ENCODE measurements around the gene SLC35G6.
"Not testable (repeated sequence)": the region's sequence is repeated elsewhere in the genome, so short reads cannot be mapped to it uniquely, and the experiment has no call there.

The SLC35G6 gene

DNA sequence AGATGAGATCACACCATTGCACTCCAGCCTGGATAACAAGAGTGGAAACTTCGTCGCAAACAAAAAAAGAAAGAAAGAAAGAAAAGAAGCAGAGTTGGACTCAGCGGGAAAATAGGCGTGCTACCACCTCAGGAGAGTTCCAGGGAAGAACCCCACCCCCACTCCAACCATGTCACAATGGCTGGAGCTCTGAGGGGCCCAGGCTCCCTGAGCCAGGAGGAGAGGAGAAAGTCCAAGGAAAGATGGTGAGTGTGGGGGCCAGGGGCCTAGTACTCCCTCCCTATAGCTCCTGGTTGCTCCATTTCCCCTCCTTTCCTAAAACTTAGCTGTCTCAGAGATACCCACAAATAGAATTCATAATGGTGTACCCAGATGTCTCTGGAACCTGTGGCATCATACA is at the start of gene SLC35G6:
Gene SLC35G6, plus strand, starts transcription at position 172 of the 400 bp plus-strand sequence. Its CDS starts 71 bp downstream, at position 243.
- not testable (repeated sequence) for ATAC-seq
- peak within 1 kb of the TSS; percentile 100 for H3K27ac Mint-ChIP-seq

DNA sequence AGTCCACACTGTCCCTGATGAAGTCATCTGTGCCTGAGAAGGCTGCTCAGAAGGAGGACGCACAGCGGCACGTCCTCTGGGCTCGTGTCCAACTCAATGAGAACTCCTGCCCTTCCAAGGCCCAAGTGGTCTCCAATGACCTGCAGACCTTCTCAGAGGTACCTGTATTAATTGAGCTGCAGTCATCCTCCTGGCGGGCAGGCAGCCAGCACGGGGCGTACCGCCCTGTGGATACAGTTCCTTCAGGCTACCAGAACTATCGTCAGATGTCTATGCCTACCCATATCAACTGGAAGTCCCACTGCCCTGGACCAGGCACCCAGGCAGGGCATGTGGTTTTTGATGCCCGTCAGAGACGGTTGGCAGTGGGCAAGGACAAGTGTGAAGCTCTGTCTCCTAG is 49.0 kb upstream of the SLC35G6 start:
- Mint-ChIP-seq H3K4me1 (peaks cover 13% of the 10 kb centered on the region), H3K9me3 (no peaks in the 10 kb centered on the region), H3K27ac (no peak overlapping the region), H3K36me3 (peaks cover 6% of the 10 kb centered on the region), H3K27me3 (no peaks in the 10 kb centered on the region), H3K4me3 (no peak overlapping the region)
- no peak for ATAC-seq

More for the DNA sequence above, at the start of gene SLC35G6:
- not testable (repeated sequence) for H3K27me3 Mint-ChIP-seq, H3K36me3 Mint-ChIP-seq, H3K9me3 Mint-ChIP-seq
- peaks cover 74% of the 10 kb centered on the region for H3K4me1 Mint-ChIP-seq
- H3K4me3 Mint-ChIP-seq = peak within 1 kb of the TSS; percentile 81

DNA sequence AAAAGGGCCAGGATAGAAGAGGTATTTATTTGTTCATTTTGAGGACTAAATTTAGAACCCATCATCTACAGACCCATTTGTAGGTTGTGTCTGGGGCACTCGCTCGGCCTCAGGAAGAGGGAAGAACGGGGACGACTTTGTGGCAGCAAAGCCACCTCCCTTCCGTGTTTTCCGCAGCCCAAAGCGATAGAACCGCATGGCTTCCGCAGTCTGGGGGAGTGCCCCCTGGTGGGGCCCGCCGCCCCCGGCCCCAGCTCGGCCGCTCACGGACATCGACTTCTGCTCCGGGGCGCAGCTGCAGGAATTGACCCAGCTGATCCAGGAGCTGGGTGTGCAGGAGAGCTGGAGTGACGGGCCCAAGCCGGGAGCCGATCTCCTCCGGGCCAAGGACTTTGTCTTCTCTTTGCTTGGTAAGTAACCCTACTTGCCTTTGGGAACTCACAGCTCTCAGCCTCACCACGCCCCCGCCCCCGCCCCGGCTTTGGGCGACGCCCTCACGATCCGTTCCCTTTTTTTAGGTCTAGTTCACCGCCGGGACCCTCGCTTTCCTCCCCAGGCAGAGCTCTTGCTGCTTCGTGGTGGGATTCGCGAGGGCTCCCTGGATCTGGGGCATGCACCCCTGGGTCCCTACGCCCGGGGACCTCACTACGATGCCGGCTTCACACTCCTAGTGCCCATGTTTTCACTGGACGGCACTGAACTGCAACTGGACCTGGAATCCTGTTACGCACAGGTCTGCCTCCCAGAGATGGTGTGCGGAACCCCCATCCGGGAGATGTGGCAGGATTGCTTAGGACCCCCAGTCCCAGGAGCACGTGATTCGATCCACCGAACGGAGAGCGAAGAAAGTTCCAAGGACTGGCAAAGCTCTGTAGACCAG is 45.3 kb upstream of the SLC35G6 start:
- H3K36me3 Mint-ChIP-seq = peaks cover 21% of the 10 kb centered on the region
- no peaks in the 10 kb centered on the region for H3K9me3 Mint-ChIP-seq
- peak overlapping the region; percentile 81 for H3K27ac Mint-ChIP-seq
- peaks cover 32% of the 10 kb centered on the region for H3K27me3 Mint-ChIP-seq
- peak overlapping the region; percentile 90 for H3K4me3 Mint-ChIP-seq
- peaks cover 43% of the 10 kb centered on the region for H3K4me1 Mint-ChIP-seq
- ATAC-seq = peak; percentile 37

DNA sequence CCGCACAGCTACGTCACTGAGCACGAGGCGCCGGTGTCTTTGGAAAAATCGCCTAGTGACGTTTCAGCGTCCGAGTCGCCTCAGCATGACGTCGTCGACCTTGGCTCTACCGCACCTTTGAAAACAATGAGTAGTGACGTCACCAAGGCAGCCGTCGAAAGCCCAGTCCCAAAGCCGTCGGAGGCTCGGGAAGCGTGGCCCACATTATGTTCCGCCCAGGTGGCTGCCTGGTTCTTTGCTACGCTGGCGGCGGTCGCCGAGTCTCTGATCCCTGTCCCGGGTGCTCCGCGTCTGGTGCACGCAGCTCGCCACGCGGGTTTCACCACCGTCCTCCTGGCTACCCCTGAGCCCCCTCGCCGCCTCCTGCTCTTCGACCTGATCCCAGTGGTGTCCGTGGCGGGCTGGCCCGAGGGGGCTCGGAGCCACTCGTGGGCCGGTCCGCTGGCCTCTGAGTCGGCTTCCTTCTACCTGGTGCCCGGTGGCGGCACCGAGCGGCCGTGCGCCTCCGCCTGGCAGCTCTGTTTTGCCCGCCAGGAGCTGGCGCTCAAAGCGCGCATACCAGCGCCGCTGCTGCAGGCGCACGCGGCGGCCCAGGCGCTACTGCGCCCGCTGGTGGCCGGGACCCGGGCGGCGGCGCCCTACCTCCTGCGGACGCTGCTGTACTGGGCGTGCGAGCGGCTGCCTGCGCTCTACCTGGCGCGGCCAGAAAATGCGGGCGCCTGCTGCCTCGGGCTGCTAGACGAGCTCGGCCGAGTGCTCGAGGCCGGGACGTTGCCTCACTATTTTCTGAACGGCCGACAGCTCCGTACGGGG is 44.5 kb upstream of the SLC35G6 start:
- Mint-ChIP-seq H3K4me3 (peak overlapping the region; percentile 90), H3K36me3 (peaks cover 21% of the 10 kb centered on the region), H3K27ac (peak overlapping the region; percentile 81), H3K4me1 (peaks cover 43% of the 10 kb centered on the region), H3K9me3 (no peaks in the 10 kb centered on the region), H3K27me3 (peaks cover 36% of the 10 kb centered on the region)
- peak; percentile 68 for ATAC-seq

DNA sequence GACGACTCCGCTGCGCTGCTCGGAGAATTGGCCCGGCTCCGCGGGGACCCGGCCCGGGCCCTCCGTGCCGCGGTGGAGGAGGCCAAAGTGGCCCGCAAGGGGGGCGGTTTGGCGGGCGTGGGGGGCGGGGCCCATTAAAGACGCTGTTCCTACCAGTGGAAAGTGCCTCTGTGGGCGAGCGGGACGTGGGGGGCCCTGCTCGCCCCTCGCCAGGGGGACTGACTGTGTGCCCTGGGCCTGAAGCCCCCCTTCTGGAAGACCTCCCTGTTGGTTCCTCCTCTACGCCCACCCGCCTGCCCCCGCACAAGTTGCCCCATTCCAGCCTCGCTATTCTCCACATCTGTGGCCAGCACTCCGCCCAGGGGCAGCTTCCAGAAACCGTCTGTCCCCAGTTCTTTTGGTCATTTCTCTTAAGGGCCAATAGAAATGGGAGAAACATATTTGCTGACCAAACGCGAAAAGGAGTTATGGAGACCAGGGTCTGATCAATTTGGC is 43.8 kb upstream of the SLC35G6 start:
- no peak for ATAC-seq
- Mint-ChIP-seq H3K9me3 (no peaks in the 10 kb centered on the region), H3K27ac (no peak overlapping the region), H3K4me1 (peaks cover 43% of the 10 kb centered on the region), H3K4me3 (peak overlapping the region; percentile 90), H3K36me3 (peaks cover 21% of the 10 kb centered on the region), H3K27me3 (peaks cover 43% of the 10 kb centered on the region)

DNA sequence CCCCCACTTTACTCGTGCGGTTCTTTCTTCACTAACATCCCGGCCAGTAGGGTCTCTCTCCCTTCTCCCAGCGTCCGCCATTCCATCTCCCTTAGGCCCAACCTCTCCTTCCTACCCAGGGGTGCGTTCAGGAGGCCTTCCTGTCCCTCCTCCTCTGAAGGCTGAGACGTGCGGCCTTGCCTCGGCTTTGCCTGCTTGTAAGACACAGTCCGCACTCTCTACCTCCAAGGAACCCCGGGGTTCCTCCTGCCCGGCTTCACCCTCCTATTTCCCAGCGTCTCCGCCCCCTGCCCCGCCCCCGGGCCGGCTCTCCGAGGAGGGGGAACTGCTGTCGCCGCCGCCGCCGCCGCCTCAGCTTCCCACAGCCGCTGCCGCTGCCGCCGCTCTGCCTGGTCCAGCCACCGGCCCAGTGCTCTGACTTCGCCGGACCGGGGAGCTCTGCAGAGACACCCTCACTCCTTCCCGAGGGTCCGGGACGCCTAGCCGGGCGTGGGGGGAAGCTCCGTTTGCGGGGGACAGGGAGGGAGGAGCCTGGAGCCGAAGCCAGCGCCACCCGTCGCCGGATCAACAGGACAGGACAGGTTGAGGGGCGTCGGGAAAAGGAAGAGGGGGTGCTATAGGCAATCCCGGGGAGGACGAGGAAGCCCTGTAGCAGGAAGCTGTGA is 43.2 kb upstream of the SLC35G6 start:
- H3K4me3 Mint-ChIP-seq = peak overlapping the region; percentile 59
- no peaks in the 10 kb centered on the region for H3K9me3 Mint-ChIP-seq
- H3K4me1 Mint-ChIP-seq = peaks cover 43% of the 10 kb centered on the region
- ATAC-seq = no peak
- no peak overlapping the region for H3K27ac Mint-ChIP-seq
- peaks cover 49% of the 10 kb centered on the region for H3K27me3 Mint-ChIP-seq
- H3K36me3 Mint-ChIP-seq = peaks cover 21% of the 10 kb centered on the region

DNA sequence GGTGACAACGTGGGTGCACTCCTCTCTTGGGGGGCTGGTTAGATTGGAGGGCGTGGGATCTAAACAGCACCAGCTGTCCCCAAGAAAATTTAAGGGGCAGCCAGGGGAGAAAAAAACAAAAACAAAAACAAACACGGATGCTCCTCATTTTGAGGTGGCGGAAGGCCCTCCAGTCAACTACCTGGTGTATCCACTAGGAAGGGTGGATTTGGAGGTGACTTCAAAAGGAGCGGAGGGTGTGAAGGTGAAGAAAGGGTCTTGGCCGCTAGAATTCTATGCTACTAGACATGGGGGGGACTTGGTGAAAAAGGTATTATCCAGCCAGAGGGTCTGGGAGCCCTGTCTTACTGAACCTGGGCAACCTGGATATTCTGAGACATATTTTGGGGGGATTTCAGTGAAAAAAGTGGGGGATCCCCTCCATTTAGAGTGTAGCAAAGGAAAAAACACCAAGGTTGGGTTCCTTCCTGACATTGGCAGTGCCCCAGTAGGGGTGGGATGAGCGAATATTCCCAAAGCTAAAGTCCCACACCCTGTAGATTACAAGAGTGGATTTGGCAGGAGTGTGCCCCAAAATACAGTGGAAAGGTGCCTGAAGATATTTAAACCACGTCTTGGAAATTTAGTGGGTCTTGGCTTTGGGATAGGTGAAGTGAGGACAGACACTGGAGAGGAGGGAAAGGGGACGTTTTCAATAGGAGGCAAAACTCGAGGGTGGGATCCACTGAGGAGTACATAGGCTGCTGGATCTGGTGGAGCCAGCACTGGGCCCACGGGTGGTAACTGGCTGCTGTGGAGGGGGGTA is 42.4 kb upstream of the SLC35G6 start:
- ATAC-seq = no peak
- peaks cover 43% of the 10 kb centered on the region for H3K4me1 Mint-ChIP-seq
- no peak overlapping the region for H3K27ac Mint-ChIP-seq
- H3K27me3 Mint-ChIP-seq = peaks cover 57% of the 10 kb centered on the region
- no peaks in the 10 kb centered on the region for H3K9me3 Mint-ChIP-seq
- peaks cover 21% of the 10 kb centered on the region for H3K36me3 Mint-ChIP-seq
- H3K4me3 Mint-ChIP-seq = peak overlapping the region; percentile 59

DNA sequence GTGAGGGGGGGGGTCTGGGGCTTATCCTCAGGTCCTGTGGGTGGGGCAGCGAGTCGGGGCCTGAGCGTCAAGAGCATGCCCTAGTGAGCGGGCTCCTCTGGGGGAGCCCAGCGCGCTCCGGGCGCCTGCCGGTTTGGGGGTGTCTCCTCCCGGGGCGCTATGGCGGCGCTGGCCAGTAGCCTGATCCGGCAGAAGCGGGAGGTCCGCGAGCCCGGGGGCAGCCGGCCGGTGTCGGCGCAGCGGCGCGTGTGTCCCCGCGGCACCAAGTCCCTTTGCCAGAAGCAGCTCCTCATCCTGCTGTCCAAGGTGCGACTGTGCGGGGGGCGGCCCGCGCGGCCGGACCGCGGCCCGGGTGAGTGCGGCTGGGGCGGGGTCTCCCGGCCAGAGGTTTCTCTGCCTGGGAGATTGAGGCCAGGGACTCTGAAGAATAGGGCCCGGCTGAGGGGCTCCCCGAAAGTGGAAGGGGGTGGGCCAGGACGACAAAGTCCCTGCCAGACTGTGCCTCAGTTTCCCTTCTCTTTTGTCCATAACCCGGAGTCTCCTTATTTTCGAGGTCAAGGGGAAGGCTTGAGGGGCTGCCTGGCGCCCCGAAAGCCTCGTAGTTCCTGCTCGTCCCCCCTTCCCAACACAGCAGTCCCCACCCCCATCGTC is 41.7 kb upstream of the SLC35G6 start, which contains the start of gene FGF11:
Gene FGF11, plus strand, starts transcription at position 51 of the 651 bp plus-strand sequence. Its CDS starts 109 bp downstream, at position 160.
- Mint-ChIP-seq H3K4me1 (peaks cover 43% of the 10 kb centered on the region), H3K27ac (peak within 1 kb of the TSS; percentile 72), H3K9me3 (no peaks in the 10 kb centered on the region), H3K27me3 (peaks cover 62% of the 10 kb centered on the region), H3K36me3 (peaks cover 21% of the 10 kb centered on the region), H3K4me3 (peak within 1 kb of the TSS; percentile 82)
- ATAC-seq = no peak

DNA sequence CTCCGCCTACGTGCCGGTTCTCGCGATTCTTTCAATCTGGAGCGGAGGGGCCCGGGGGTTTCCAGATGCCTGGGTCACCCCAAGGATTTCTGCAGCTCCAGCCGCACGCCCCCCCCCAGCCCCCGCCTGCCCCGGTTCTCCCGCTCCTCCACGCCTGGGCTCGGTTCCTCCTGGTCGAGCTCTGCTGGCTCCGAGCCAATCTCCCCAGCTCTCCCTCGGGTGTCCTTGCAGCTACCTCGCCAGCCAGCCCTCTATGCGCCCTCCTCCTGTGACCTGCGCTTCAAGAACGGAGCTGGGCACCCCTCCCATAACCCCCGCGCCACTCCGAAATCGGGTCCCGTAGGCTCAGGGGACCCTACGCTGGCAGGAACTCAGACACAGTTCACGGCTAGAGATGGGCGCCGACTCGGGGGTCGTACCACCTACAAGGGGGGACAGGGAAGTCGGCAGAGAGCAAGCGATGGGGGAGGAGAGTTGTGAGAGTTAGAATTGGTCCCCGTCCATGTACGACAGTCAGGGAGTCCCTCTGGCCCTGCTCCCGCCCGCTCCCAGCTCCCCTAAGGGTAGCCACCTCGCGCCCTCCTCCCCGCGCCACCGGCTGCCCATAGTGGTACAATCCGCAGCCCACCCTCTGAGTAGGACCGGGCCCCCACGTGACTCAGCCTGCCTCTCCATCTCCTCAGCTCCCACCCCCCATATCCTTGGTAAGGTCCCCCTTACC is 41.0 kb upstream of the SLC35G6 start:
- Mint-ChIP-seq H3K27ac (peak overlapping the region; percentile 72), H3K4me3 (peak overlapping the region; percentile 82)

DNA sequence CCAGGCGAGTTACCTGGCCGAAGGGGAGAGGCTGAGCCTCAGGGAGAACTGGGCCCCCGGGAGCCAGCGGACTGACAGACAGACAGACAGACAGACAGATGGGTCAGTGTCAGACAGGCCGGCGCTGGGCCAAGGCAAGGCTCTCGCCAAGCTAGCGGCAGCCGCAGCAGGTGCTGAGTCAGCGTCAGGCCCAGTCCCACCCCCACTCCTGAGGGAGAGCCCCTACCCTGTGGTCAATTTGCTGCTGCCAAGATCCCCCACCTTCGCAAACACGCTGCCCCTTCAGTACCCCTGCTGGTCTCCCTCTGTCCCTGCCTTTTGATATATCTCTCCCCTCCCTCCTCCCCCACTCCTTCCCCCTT is 40.4 kb upstream of the SLC35G6 start:
- H3K36me3 Mint-ChIP-seq = peaks cover 21% of the 10 kb centered on the region
- H3K27me3 Mint-ChIP-seq = peaks cover 73% of the 10 kb centered on the region
- H3K4me1 Mint-ChIP-seq = peaks cover 53% of the 10 kb centered on the region
- ATAC-seq = no peak
- H3K27ac Mint-ChIP-seq = peak overlapping the region; percentile 72
- peak overlapping the region; percentile 82 for H3K4me3 Mint-ChIP-seq
- H3K9me3 Mint-ChIP-seq = no peaks in the 10 kb centered on the region

More for the DNA sequence above, 41.0 kb upstream of the SLC35G6 start:
- peaks cover 21% of the 10 kb centered on the region for H3K36me3 Mint-ChIP-seq
- H3K27me3 Mint-ChIP-seq = peaks cover 68% of the 10 kb centered on the region
- H3K4me1 Mint-ChIP-seq = peaks cover 48% of the 10 kb centered on the region
- H3K9me3 Mint-ChIP-seq = no peaks in the 10 kb centered on the region
- ATAC-seq = no peak

DNA sequence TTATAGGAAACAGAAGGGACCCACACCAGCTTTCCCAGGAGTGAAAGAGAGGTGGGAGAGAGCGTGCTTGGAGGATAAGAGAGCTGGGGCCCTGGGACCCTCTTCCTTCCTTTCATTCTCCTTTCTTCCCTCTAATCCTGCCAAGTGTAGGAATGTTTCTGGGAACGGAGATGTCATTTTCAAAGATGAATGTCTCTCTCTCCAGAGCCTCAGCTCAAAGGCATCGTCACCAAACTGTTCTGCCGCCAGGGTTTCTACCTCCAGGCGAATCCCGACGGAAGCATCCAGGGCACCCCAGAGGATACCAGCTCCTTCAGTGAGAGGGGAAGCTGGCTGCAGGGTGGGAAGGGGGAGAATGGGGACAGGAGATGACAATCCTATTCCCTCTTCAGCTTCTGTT is 40.0 kb upstream of the SLC35G6 start:
- Mint-ChIP-seq H3K4me3 (no peak overlapping the region), H3K27ac (no peak overlapping the region)
- no peak for ATAC-seq

DNA sequence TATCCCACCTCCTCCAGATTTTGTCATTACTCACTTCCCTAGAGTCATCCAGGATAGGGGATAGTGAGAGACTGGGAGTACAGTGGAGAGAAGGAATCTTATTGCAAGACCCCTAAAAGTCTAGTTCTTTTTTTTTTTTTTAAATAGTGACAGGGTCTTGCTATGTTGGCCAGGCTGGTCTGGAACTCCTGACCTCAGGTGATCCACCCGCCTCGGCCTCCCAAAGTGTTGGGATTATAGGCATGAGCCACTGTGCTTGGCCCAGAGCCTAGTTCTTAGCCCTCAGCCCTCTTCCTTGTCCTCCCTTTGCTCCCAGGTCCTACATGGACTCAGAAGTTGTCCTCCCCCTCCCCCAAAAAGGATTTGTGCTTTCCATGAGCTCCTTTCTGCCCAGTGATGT is 39.1 kb upstream of the SLC35G6 start:
- Mint-ChIP-seq H3K27me3 (peaks cover 85% of the 10 kb centered on the region), H3K4me1 (peaks cover 42% of the 10 kb centered on the region), H3K9me3 (no peaks in the 10 kb centered on the region), H3K36me3 (peaks cover 15% of the 10 kb centered on the region), H3K27ac (no peak overlapping the region), H3K4me3 (no peak overlapping the region)
- ATAC-seq = no peak

More for the DNA sequence above, 40.0 kb upstream of the SLC35G6 start:
- Mint-ChIP-seq H3K9me3 (no peaks in the 10 kb centered on the region), H3K27me3 (peaks cover 78% of the 10 kb centered on the region), H3K4me1 (peaks cover 50% of the 10 kb centered on the region), H3K36me3 (peaks cover 21% of the 10 kb centered on the region)

Data from stimulated activated memory B cell treated with anti-CD40 and anti-IgM and Interleukin-4, amounts not matched to agents 10 μg/mL and 1 μg/mL and 100 μg/mL, for 72 hours (primary cell).